DMS 273 (cell line): Measurements from ENCODE around the gene ATAD3A.
A peak's percentile ranks its signal among the peaks of the same experiment; 100 is the strongest.
"Not testable (repeated sequence)": the region's sequence is repeated elsewhere in the genome, so short reads cannot be mapped to it uniquely, and the experiment has no call there.

Experiments used
- DNase-seq: peaks from one replicate; lab custom pipeline; 2025; ENCODE audit not compliant: unreplicated experiment; lab: John Stamatoyannopoulos, UW

The ATAD3A gene

DNA sequence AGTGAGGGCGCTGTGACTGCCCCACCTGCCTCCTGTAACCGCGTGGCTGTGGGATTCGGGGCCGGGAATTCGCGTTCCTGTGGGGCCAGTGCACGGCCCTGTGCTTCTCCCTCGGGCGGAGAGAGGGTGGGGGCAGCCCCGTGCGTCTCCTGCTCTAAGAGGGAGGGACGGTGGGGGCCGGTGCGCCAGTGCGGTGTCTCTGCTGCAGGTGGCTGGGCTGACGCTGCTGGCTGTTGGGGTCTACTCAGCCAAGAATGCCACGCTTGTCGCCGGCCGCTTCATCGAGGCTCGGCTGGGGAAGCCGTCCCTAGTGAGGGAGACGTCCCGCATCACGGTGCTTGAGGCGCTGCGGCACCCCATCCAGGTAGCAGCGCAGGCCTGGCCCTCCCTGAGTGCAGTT, 10.6 kb downstream of the ATAD3A start:
- DNase-seq: not testable (repeated sequence)

DNA sequence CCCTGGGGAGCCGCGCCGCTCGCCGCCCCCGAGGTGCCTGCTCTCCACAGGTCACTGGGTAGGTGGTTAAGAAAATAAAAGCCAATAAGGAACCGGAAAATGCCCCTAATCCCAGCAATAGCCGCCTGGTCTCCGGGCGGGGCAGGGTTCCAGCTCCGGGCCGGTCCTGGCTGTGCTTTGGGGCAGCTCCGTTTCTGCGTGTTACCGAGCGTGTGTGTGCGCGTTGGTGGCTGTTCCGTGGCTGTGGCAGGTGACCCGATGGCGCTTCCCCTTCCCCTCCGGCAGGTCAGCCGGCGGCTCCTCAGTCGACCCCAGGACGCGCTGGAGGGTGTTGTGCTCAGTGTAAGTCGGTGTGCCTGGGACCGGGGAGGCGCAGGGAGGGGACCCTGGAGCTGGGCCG, 11.3 kb downstream of the ATAD3A start:
- DNase-seq: not testable (repeated sequence)

DNA sequence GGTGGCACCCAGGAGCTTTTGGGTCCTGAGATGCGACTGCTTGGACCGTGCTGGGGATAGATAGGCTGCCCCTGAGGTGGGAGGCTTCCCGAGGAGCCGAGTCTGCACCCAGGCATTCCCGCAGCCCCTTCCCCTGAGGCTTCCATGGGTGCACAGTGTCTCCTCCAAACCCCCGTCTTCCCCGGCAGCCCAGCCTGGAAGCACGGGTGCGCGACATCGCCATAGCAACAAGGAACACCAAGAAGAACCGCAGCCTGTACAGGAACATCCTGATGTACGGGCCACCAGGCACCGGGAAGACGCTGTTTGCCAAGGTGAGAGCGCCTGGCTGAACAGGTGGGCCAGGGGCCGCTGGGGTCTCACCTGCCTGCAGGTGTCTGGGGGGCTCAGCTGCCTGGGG, 11.7 kb downstream of the ATAD3A start:
- not testable (repeated sequence) for DNase-seq

DNA sequence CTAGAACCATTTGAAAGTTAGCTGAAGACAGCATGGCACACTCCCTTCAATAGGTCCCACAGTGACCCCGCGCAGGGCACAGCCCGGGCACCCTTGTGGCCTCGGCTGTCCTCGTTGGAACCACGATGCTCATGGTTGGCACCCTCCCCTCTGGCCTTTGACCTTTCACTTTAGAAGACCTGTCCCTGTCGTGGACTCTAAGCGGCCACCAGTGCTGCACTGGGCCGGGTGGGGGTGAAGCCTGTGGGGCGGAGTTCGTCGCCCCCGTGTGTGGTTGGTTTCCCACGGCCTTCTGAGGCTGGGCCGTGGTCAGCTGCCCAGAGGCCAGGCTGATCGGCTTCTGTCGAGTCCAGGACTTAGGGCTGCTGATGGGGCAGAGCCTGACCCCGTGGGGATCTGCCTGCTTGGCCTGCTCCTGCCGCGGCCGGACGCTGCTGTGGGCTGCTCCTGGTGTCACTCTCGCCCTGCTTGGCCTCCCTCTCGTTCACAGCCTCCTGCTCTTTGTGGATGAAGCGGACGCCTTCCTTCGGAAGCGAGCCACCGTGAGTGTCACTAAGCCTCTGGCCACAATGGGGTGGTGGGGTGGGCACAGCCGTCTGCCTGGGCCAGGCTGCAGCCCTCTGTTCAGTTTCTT, 12.9 kb downstream of the ATAD3A start:
- DNase-seq: not testable (repeated sequence)

DNA sequence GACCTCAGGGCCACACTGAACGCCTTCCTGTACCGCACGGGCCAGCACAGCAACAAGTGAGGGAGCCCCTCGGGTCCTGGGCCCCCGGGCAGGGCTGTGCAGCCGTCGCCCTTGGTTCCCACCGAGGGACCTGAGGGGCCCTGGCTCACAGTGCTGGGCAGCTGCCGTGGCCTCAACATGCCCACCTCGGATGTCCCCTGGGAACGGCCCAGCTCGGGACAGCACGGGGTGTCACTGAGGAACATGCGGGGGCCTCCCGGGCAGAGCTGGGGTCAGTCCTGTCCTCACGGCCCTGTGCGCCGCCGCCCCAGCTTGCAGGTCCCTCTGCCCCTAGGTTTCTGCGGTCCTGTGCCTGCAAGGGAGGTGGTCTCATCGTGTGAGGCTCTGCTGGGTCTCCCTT, 14.5 kb downstream of the ATAD3A start:
- DNase-seq: not testable (repeated sequence)

DNA sequence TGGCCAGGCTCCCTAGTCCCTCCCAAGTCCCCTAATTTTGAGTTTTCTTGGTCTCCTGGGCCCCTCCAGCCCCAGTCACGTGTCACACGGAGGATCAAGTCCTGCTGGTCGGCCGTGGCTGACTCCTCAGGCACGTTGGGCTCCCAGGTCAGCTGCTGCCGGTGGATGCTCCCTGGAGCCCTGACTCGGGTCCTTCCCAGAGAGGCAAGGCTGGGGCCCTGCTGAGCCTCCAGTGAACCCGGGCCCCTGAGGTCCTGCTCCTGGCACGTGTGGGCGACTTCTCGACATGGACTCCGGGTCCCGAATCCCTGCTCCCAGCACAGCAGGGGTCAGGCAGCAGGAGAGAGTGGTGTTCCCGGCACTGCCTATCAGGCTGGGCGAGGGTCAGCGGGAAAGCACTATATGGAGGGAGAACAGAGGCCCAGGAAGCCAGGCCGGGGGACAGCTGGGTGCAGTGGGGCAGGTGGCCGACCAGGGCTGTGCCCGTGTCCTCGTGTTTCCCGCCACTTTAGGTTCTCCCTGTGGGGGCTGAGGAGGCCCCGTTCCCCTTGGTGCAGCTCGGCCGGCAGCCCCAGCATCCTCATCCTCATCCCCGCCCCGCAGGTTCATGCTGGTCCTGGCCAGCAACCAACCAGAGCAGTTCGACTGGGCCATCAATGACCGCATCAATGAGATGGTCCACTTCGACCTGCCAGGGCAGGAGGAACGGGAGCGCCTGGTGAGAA, 15.3 kb downstream of the ATAD3A start:
- DNase-seq: no peak

DNA sequence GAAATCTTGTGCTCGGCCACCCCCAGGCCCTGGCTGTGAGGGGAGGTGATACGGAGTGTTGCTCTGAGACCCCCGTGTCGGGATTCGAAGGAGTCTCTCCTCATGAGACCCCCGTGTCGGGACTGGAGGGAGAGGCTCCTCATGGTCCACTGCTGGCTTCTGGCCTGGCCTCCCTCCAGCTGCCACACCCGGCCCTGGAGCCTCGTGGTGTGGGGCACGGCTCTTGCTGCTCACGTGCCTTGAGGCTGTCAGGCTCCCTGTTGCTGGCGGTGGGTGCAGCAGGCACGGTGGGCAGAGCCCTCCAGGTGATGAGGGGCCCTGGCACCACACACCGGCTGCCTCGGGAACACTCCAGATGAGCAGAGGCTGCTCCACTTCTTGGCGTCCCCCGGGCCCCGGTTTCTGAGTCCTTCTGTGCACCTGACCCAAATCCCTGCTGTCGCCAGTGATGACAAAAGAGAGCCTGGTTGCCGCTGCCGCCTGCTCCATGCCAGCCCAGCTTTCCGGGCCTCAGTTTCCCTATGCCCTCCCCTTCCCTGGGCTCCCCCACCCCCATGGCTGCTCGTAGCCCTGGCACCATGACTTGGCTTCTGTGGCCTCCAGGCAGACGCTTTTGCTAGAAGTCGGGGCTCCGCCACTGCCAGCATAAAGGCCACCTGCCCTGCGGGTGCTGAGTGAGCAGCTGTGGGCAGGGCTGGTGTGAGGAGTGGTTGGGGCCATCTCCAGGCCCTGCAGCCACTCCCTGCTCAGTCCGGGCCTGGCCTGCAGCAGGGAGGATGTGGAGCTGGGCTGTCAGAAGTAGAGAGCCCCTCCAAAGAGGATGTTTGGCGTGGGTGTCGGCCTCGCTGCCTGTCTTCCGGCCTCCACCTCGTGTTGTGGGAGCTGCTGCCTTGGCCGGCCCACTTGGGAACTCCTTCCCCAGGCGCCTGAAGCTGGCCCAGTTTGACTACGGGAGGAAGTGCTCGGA, 16.6 kb downstream of the ATAD3A start:
- DNase-seq: no peak

DNA sequence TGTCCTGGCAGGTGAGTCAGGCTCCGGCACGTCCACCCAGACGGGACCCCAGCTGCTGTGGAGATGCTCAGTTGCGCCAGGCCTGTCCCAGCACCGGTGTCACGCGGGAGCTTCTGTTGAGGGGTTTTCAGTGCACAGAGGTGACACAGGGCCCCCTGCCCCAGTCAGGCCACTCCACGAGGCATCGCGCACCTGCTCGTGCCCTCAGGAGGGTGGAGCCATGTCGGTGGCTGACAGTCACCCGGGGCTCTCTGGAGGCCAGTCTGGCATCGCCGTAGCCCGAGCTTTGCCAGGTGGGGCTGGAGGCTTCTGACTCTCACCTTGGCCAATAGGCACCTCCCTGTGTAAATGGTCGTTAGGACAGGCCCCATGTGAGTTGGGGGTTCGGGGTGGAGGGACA, 17.4 kb downstream of the ATAD3A start:
- DNase-seq: no peak

DNA sequence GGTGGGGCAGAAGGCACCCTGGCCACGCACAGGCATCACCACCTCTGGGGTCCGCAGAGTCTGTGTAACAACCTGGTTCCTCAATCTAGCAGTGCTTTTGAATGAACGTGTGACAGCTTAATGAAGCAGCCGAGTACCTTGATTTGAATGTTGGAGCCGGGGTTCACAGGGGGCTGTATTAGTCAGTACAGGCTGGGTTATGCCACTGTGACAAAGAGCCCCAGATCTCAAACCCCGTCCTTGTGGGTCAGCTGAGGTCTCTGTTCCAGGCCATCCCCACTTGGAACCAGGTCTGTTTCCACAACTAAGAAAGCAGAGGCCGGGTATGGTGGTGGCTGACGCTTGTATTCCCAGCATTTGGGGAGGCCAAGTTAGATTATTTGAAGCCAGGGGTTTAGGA, 18.0 kb downstream of the ATAD3A start:
- no peak for DNase-seq

DNA sequence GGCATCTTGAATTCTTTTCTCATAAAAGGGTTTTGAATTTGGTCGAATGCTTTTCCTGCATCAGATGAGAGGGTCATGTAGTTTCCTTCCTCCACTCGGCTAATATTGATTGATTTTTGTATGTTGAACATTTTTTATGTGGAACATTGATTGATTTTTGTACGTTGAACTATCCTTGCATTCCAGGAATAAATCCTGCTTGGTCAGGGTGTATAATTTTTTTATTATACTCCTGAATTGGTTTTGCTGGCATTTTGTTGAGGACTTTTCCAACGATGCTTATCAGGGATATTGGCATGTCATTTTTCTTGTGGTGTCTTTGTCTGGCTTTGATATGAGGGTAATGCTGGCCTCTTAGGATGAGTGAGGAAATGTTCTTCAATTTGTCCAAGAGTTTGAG, 20.0 kb downstream of the ATAD3A start:
- no peak for DNase-seq

DNA sequence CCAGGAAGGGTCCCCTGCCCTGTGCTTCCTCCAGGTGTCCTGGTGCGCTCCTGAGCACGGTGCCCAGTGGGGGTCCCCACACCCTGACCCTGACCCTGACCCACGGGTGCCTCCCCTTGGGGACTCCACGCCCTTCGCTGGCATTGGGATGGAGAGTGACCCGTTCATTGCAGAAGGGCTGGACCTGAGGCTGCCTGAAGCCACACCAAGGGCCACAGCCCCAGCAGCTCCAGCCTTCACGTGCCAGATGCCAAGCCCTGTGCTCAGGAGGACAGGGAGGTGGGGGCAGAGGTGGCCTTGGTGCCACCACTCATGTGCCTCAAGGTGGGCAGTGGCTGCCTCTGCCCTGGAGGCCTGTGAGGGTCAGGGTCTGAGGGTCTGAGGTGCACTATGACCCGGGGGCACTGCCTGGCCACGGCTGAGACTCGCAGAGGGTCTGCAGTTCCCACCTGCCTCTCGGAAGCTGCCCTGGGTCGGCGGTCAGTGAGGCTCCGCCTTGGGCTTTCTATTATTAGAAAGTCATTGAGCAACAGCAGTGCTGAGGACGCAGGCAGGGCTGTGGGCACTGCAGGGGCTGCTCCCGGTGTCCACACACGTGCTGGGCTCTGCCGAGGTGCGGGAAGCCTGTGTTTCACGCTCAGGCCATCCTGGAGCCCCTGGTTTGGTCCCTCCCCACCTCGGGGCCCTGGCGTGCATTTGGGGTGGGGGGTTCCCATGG, 21.4 kb downstream of the ATAD3A start:
- DNase-seq: not testable (repeated sequence)

DNA sequence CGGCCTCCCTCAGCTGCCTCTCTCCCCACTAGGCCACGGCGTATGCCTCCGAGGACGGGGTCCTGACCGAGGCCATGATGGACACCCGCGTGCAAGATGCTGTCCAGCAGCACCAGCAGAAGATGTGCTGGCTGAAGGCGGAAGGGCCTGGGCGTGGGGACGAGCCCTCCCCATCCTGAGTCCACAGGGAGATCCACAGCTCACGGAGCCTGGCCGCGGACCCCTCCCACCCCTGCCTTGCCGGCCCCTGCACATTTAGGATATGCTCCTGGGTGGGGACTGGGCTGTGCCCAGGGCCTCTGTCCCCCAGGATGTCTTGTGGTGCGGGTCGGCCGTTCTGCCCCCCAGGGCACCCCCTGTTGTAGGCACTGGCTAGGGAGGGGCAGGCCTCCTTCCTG, 21.9 kb downstream of the ATAD3A start:
- DNase-seq: not testable (repeated sequence)

DNA sequence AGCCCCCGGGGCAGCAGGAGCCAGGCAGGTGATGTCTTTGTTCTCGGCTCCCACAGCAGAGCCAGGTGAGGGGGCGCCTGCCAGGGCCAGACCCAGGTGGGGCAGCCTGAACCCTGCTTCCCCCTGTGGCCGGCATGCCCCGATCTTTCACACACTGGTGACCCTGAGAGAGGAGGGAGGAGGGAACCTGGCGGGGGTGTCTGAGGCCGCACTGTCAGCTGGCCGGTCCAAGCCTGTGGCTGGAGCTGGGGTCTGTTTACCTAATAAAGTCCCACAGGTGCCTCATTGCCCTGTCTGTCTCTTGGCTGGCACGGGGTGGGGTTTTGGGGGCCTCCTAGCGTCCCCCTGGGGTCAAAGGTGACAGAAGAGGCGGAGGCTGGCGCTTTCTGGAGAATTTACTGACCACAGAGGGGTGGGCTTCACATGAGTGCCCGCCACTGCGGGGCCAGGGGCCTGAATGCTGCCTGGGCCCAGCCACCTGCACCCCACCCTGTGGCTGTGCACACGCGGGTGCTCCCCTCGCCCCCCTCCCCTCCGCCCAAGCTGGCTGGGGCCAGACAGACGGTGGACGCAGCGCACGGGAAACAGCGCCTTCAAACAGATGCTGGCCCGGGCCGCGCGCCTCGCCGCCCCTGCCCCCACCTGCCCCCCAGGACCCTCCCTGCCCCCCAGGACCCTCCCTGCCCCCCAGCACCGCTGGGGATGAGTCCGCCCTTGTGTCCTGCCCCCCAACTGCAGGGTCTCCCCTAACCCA, 22.6 kb downstream of the ATAD3A start:
- no peak for DNase-seq

DNA sequence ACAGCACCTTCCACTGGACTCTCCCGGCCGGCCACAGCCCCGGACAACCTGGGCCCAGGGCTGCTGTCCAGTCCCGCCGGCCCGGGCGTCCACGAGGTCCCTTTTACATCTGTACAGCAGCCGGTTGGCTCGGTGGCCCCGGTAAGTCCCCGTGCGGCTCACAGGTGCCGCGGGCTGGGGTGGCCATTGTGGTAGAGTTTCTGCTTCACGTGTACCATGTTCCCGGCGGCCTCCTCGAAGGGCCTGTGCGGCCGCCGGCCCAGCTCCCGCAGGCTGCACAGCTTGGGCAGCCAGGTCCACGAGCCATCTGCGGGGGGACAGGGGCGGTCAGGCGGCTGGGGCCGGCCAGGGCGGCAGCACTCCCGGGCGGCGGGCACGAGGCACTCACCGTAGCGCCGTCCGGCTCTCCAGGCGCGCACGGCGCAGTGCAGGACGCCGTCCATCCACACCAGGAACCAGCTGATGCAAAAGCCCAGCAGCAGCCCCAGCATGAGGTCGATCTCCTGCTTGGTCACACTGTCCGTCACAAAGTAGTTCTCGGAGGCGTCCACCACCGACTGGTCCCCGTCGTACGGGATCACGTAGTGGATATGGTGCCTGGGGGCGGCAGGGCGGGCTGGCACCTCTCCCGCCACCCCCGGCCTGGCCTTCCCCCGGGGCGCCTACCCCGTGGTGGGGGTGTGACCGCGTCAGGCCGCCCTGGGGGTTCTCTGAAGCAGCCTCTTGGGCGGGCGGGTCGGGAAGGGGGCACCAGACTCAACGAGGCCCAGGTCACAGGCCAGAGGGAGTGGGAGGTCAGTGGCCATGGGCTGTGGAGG, 23.4 kb downstream of the ATAD3A start:
- DNase-seq: no peak

DNA sequence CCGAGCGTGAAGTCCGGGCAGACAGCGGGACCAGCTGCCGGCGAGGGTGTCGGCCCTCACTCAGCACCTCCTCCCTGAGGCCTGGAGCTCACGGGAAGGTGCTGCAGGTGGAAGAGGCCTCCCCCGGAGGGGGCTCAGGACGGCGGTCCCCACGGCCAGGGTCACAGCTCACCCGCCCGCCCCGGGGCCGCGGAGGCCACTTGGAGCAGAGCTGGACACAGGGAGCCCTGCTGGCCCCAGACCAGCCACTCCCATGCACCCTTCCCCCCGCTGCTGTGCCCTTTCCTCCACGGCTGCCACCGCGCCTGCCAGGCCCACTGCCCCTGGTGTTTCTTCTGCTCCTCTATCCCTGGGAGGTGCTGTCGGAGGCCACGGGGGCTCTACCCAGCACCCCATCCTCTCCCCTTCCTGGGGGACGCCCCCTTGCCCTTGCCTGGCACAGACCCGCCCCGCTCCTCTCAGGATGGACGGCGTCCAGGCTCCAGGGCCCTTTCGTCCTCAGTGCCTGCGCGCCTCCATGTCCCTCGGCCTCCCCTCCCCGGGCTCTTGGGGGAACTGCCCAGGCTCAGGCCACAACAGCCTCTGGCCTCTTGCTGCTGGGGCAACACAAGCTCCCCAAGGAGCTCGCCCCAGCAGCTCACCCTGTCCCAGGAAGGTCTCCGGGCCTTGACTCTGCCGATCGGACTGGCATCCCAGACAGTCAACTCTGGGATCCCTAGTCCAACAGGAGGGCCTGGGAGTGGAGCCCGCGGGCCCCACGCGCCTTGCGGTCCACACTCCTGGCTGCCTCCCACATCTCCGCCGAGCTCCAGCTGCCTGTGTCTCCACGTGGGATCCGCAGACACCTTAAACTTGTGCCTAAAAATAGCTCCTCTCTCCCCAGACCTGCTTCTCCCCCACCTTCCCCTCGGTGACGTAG, 24.3 kb downstream of the ATAD3A start:
- DNase-seq: peak; percentile 45

DNA sequence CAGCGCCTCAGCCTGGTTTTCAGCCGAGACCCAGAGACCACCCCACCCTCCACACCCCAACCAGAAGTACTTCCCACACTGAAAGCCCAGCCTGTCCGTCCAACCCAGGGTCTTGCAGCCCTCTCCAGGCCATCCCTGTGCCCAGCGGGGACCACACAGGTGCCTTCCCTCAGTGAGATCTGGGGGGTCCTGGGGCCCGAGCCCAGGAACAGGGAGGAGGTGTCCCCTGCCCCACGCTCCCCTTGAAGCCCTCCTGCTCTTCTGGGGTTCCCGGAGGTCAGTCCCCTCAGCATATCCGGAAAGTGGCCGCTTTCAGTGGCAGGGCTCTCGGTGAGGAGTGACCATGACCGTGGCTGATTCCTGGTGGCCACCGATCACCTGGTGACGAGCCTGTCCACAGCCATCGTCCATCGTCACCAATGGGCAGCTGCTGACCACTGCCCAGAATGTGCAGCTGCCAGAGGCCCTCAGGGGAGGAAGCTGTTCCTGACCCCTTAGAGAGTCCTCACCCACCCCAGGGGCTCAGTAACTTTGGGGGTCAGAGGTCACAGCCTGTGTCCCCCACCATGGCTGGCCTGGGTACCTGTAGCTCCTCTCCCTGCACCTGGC, 25.1 kb downstream of the ATAD3A start:
- DNase-seq: no peak

DNA sequence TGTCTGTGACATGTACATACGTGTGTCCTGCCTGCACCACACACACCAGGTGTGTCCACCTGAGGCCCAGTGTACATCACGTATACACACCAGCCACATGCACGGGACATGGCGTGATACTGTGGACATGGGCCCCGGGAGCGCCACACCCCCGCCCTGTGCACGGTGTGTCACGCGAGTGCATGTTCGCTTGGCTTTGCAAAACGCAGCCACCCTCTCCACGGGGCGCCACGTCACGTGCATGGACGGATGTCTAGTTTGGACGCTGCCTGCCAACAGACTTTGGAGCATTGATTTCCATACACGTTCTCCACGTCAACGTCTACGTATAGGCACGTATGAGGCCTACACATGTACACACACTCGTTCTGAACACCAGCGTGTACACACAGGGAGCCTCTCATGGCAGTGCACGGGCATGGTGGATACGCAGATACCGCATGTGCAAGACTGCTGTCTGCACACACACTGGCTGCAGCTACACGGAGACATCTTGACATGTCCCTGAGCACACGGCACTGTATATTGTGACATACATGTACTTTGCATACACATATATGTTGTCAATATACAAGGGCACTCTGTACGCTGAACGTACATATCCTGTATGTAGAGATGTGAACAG, 25.8 kb downstream of the ATAD3A start:
- no peak for DNase-seq

DNA sequence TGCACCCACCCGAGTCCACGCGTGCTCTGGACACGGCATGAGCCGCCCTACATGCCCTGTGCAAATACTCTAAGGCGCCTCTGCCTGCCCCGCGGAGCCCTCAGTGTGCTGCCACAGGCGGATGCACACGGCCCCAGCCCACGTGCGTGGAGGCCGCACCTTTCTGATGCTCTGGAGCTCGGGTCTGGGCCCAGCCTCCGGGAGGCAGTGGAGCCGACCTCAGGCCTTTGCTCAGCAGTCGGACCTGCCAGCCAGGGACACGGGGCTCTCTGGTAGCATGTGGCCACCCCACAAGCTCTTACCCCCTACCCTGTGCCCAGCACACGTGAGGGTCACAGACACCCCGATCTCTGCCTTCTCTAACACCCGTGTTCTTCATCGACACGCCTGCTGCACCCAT, 26.4 kb downstream of the ATAD3A start:
- no peak for DNase-seq
